GM18909 (cell line): ENCODE results near the gene SPATA31D3.
"Not testable (repeated sequence)": the region's sequence is repeated elsewhere in the genome, so short reads cannot be mapped to it uniquely, and the experiment has no call there.

ENCODE experiments used
- ATAC-seq: cut with Tn5 transposase; IDR thresholded peaks from one replicate; pipeline ENCODE4 v1.9.1; 2021; ENCODE audit warnings: mild to moderate bottlenecking; ENCODE audit not compliant: unreplicated experiment, poor library complexity

Gene SPATA31D3

GRCh38 chr9:81943393-81943792, at the start of gene SPATA31D3:
TSS of gene SPATA31D3 (plus strand) at chr9:81943500. CDS start at chr9:81943586, 86 bp downstream.
- not testable (repeated sequence) for ATAC-seq

DNA sequence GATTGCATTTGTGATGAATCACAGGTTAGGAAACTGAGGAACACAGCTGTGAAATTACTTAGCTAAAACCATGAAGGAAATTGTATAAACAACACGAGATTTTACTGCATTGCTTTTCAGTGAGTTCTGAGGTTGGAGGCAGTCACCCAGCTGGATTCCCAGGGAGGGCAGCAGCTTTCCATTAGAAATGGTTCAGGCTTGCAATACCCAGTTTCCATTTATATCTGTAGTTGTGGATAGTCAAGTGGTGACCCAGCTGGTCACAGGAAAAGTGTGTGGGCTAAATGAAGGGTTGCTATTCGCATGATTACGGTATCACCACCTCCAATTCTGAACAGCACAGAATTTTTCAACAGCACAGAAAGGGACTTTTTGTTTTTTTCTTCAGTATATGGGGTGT, 49.4 kb upstream of the SPATA31D3 start:
- ATAC-seq = no peak

DNA sequence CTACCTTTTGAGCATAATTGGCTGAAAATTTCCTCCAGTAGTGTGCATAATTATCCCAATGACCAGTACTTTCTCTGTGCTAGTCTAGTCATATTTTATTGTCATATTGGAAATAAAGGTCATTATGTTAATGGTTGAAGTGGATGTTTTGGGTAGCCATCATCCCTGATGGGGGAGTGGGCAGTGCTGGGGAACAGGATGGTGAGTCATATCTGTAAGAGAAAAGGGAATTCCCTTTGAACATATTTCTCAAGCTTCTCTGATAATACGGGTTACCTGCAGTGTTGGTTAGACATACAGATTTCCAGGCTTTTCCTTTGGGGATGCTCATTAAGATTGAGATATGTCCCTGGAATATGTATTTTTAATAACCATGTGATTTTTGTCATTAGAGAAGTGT, 48.4 kb upstream of the SPATA31D3 start:
- no peak for ATAC-seq

DNA sequence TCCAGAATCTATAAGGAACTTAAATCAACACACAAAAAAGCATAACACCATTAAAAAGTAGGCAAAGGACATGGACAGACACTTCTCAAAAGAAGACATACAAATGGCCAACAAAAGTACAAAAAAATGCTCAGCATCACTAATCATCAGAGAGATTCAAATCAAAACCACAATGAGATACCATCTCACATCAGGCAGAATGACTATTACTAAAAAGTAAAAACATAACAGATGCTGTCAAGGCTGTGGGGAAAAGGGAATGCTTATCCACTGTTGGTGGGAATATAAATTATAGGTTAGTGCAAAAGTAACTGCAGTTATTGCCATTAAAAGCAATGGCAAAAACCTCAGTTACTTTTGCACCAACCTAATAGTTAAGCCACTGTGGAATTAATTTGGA, 47.2 kb upstream of the SPATA31D3 start:
- no peak for ATAC-seq

- no peak for ATAC-seq
Measured at GRCh38 chr9:81898851-81899250, 44.4 kb upstream of the SPATA31D3 start.

DNA sequence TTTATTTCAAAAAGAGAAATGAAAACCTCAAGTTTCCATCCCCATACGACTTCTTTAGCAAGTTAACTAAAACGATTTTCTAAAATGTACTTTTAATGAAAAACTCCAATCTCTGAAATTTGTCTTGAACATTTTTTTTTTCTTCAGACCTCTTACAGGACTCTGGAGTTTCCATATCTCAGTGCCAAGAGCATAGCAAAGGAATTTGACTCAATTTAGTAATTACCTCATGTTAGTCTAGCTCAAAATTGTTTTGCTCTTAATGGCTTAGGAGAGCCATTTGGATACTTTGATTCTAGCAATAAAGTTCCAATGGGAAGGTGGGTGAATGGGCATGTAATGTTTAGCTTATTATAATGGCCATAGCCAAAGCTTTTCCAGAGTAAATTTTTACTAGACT, 41.1 kb upstream of the SPATA31D3 start:
- no peak for ATAC-seq

DNA sequence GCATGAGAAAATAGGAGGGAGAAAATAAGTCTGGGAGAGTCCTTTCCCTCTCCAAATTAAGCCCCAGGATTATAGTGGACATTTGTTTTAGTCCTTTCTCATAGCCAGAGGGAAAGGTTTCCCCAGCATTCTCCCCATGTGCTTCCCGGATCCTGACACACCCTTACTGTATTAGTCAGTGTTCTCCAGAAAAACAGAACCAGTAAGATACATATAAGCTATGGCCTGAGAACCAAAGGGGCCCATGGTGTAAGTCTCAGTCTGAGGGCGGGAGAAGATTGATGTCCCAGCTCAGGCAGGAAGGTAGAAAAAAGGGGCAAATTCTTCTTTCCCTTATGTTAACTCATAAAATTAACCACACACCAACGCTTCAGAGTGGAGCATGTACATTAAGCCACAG, 40.7 kb upstream of the SPATA31D3 start:
- no peak for ATAC-seq

DNA sequence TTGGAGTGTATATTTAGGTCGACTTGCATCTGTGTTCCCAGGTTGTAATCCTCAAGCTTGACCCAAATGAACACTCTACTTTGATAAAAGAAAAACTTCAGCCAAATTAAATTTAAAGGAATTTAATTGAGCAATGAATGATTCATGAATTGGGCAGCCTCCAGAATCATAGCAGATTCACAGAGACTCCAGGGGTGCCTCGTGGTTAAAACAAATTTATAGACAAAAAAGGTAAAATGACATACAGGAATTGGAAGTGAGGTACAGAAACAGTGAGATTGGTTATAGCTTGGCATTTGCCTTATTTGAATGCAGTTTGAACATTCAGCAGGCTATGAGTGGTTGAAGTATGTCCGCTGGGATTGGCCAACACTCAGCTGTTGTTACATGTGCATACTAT, 36.6 kb upstream of the SPATA31D3 start:
- no peak for ATAC-seq

DNA sequence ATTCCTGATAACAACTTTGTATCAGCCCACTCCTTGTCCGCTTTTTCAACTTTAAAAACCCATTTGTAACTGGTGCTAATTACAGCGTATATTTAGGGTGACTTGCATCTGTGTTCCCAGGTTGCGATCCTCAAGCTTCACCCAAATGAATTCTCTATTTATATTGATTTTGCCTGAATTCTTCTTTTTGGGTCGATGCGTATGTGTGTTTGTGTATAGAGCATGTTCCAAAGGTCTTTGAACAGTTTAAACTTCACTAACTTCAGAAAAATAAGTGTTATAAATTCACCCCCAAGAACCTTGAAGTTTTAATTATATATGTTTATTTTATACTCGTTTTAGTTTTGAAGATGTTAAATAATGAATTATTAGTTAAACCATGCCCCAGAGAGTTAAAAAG, 31.2 kb upstream of the SPATA31D3 start:
- no peak for ATAC-seq

GRCh38 chr9:81915801-81916505, 27.3 kb upstream of the SPATA31D3 start:
- ATAC-seq = no peak

- not testable (repeated sequence) for ATAC-seq
Measured at GRCh38 chr9:81918507-81918906, 24.8 kb upstream of the SPATA31D3 start.

GRCh38 chr9:81928305-81928704, 15.0 kb upstream of the SPATA31D3 start, which contains the start of gene SPATA31D4:
TSS of gene SPATA31D4 (plus strand) at chr9:81928428. CDS start at chr9:81928514, 86 bp downstream.
- not testable (repeated sequence) for ATAC-seq

DNA sequence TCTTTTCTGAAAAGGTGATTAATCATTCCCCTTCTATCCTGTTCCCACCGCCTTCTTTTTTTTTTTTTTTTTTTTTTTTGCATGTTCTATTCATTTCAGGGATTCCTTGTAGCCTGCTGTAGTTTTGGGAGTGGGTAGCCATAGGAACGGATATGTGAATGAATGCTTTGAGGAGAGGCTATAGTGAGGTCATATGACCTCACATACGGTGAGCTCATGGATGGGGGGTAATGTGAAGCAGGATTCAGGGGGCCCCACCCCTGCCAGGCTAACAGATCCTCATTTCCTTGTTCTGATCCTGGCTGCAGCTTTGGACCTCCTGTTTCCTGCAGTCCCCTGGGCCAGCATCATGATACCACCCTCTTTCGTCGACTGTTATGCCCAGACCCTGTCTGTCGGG, 13.2 kb upstream of the SPATA31D3 start:
- ATAC-seq = not testable (repeated sequence)

DNA sequence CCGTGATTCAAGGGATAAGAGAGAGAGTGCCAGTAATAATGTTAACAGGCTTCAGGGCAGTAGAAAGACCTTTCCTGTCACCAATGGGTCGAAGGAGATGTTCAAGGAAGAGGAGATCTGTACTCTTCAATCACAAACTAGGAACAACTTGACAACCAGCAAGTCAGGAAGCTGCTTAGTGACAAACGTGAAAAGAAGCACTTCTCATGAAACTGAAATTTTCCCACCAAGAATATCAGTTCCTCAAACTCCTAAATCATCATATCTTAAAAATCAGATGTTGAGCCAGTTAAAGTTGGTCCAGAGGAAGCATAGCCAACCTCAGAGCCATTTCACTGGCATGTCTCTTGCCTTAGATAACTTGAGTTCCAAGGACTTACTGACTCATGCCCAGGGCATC, 9.8 kb upstream of the SPATA31D3 start:
- not testable (repeated sequence) for ATAC-seq

DNA sequence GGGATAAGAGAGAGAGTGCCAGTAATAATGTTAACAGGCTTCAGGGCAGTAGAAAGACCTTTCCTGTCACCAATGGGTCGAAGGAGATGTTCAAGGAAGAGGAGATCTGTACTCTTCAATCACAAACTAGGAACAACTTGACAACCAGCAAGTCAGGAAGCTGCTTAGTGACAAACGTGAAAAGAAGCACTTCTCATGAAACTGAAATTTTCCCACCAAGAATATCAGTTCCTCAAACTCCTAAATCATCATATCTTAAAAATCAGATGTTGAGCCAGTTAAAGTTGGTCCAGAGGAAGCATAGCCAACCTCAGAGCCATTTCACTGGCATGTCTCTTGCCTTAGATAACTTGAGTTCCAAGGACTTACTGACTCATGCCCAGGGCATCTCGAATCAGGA, 5.3 kb downstream of the SPATA31D3 start:
- not testable (repeated sequence) for ATAC-seq

DNA sequence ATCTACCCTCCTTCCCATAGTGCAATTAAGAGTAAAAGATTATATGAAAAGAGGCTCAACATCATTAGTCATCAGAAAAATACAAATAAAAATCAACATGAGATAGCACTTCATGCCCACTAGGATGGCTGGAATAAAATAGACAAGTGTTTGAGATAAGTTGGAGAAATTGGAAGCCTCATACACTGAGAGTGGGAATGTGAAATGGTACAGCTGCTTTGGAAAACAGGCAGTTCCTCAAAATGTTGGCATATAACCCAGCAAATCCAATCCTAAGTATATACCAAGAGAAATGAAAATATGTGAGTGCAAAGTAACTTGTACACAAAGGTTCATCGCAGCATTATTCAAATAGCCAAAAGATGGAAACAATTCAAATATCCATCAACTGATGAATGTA, 9.8 kb downstream of the SPATA31D3 start:
- ATAC-seq = no peak

- no peak for ATAC-seq
Measured at GRCh38 chr9:81955625-81956024, 12.3 kb downstream of the SPATA31D3 start.

- no peak for ATAC-seq
Measured at GRCh38 chr9:81964218-81965171, 21.2 kb downstream of the SPATA31D3 start.

- no peak for ATAC-seq
Measured at GRCh38 chr9:81968026-81968425, 24.7 kb downstream of the SPATA31D3 start.

- ATAC-seq = no peak
Measured at GRCh38 chr9:81969971-81970370, 26.7 kb downstream of the SPATA31D3 start.

- no peak for ATAC-seq
Measured at GRCh38 chr9:81971727-81972126, 28.4 kb downstream of the SPATA31D3 start.
